IMR-90 (cell line): Measurements from ENCODE around the gene EID3.

Experiments used
- CEBPB ChIP-seq: IDR thresholded peaks from 2 replicates; pipeline ENCODE4 v1.6.1; 2012; ENCODE audit warnings: low read depth, low read length, improper control_type of control experiment
- CTCF ChIP-seq: conservative IDR thresholded peaks from 2 replicates; pipeline ENCODE4 v1.5.1; 2012; ENCODE audit warnings: mild to moderate bottlenecking, low read depth, low read length, improper control_type of control experiment
- FOS ChIP-seq: fragments of 150-350 bp; IDR thresholded peaks from 2 replicates; pipeline ENCODE4 v1.6.1; 2016; ENCODE audit warnings: low read depth, low read length
- POLR2A ChIP-seq: IDR thresholded peaks from 2 replicates; pipeline ENCODE4 v1.6.1; 2012; ENCODE audit warnings: mild to moderate bottlenecking, low read depth, low read length
- RAD21 ChIP-seq: IDR thresholded peaks from 2 replicates; pipeline ENCODE4 v1.6.1; 2012; ENCODE audit warnings: low read length, improper control_type of control experiment
- RCOR1 ChIP-seq: IDR thresholded peaks from 2 replicates; pipeline ENCODE4 v1.6.1; 2012; ENCODE audit warnings: mild to moderate bottlenecking, low read length, improper control_type of control experiment; ENCODE audit not compliant: insufficient replicate concordance
- RFX5 ChIP-seq: IDR thresholded peaks from 2 replicates; pipeline ENCODE4 v1.8.0; 2012; ENCODE audit warnings: low read depth, mild to moderate bottlenecking, low read length, moderate library complexity
- TF ChIP-seq, protein P1 (sequence below): fragments of 150-350 bp; IDR thresholded peaks from 2 replicates; pipeline ENCODE4 v1.6.1; 2017; ENCODE audit warnings: mild to moderate bottlenecking, antibody characterized with exemption, low read length, low read depth
- TF ChIP-seq, protein P2 (sequence below): fragments of 150-350 bp; IDR thresholded peaks from 2 replicates; pipeline ENCODE4 v1.6.1; 2016; ENCODE audit warnings: low read depth, mild to moderate bottlenecking, low read length, moderate library complexity, borderline replicate concordance

GRCh38 chr12:104282109-104282508, 21.4 kb upstream of the EID3 start:
- TF ChIP-seq, protein P1, sequence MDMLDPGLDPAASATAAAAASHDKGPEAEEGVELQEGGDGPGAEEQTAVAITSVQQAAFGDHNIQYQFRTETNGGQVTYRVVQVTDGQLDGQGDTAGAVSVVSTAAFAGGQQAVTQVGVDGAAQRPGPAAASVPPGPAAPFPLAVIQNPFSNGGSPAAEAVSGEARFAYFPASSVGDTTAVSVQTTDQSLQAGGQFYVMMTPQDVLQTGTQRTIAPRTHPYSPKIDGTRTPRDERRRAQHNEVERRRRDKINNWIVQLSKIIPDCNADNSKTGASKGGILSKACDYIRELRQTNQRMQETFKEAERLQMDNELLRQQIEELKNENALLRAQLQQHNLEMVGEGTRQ = no peak
- TF ChIP-seq CTCF (no peak), RAD21 (no peak), POLR2A (no peak), RCOR1 (no peak), FOS (no peak), RFX5 (no peak), CEBPB (no peak)
- TF ChIP-seq, protein P2, sequence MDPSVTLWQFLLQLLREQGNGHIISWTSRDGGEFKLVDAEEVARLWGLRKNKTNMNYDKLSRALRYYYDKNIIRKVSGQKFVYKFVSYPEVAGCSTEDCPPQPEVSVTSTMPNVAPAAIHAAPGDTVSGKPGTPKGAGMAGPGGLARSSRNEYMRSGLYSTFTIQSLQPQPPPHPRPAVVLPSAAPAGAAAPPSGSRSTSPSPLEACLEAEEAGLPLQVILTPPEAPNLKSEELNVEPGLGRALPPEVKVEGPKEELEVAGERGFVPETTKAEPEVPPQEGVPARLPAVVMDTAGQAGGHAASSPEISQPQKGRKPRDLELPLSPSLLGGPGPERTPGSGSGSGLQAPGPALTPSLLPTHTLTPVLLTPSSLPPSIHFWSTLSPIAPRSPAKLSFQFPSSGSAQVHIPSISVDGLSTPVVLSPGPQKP = no peak
